ENCODE data around the gene BICC1.
A peak's percentile ranks its signal among the peaks of the same experiment; 100 is the strongest.

BICC1 gene

DNA sequence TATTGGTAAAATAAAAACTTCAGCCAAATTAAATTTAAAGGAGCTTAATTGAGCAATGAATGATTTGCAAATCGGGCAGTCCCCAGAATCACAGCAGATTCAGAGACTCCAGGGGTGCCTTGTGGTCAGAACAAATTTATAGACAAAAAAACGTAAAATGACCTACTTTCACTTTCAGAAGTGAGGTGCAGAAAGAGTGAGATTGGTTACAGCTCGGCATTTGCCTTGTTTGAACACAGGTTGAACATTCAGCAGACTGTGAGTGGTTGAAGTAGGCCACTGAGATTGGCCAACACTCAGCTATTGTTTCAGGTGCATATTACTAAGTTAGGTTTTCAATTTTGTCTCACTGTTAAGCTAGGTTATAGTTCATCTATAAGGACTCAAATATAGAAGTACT, 153.4 kb downstream of the BICC1 start:
- H3K27ac ChIP-seq (ENCODE audit: poor library complexity, severe bottlenecking) = peak overlapping the region; percentile 44

DNA sequence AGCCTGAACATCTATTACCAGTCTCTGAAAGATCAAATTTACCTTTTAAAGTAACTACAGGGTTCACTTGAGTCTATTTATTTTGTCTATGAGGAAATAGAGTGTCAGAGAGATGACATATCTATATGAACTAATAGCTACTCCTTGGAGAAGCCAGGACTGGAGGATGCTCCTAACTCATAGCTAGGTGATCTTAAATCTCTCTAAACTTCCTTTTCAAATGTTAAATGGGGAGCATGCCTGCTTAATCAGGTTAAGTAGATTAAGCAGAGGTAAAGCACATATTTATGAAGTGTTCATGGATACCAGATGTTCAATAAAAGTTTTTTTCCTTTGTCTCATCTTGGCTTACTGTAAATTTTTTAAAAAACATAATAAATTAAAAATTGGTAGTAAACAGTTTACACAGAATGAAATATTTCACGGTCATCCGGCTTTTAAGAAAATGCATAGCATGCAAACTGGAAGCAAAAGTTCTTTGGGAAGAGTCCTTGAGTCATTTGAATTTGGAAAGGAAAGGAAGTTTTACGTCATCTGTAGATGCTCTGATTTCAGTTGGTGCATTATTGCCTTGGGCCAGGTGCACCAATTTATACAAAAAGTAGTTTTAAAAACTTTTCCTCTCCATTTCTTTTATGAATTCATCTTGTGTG, 155.1 kb downstream of the BICC1 start:
- DNase-seq (ENCODE audit: low spot score) (no peak), ATAC-seq (ENCODE audit: low read depth) (no peak)
- H3K4me1 ChIP-seq (ENCODE audit: insufficient read depth, poor library complexity, severe bottlenecking) = peaks cover 7% of the 10 kb centered on the region
- H3K27me3 ChIP-seq (ENCODE audit: insufficient read depth, poor library complexity, severe bottlenecking) = no peaks in the 10 kb centered on the region
- TF ChIP-seq, protein P1, sequence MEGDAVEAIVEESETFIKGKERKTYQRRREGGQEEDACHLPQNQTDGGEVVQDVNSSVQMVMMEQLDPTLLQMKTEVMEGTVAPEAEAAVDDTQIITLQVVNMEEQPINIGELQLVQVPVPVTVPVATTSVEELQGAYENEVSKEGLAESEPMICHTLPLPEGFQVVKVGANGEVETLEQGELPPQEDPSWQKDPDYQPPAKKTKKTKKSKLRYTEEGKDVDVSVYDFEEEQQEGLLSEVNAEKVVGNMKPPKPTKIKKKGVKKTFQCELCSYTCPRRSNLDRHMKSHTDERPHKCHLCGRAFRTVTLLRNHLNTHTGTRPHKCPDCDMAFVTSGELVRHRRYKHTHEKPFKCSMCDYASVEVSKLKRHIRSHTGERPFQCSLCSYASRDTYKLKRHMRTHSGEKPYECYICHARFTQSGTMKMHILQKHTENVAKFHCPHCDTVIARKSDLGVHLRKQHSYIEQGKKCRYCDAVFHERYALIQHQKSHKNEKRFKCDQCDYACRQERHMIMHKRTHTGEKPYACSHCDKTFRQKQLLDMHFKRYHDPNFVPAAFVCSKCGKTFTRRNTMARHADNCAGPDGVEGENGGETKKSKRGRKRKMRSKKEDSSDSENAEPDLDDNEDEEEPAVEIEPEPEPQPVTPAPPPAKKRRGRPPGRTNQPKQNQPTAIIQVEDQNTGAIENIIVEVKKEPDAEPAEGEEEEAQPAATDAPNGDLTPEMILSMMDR (IDR thresholded peaks at IDR 0.05; ENCODE audit: poor library complexity, severe bottlenecking) = no peak
- peaks cover 7% of the 10 kb centered on the region for H3K9me3 ChIP-seq (ENCODE audit: severe bottlenecking)
- H3K27ac ChIP-seq (ENCODE audit: poor library complexity, severe bottlenecking) = no peak overlapping the region
- no peak overlapping the region for H3K4me3 ChIP-seq (ENCODE audit: severe bottlenecking)
- no peaks in the 10 kb centered on the region for H3K36me3 ChIP-seq (ENCODE audit: low read depth)

More for the DNA sequence above, 153.4 kb downstream of the BICC1 start:
- peak overlapping the region; percentile 33 for H3K4me3 ChIP-seq (ENCODE audit: severe bottlenecking)
- DNase-seq (ENCODE audit: low spot score) = no peak
- H3K27me3 ChIP-seq (ENCODE audit: insufficient read depth, poor library complexity, severe bottlenecking) = no peaks in the 10 kb centered on the region
- H3K9me3 ChIP-seq (ENCODE audit: severe bottlenecking) = peaks cover 7% of the 10 kb centered on the region
- peak; percentile 80 for ATAC-seq (ENCODE audit: low read depth)
- peaks cover 23% of the 10 kb centered on the region for H3K4me1 ChIP-seq (ENCODE audit: insufficient read depth, poor library complexity, severe bottlenecking)
- TF ChIP-seq, protein P1 (IDR thresholded peaks at IDR 0.05; ENCODE audit: poor library complexity, severe bottlenecking) = no peak
- no peaks in the 10 kb centered on the region for H3K36me3 ChIP-seq (ENCODE audit: low read depth)

DNA sequence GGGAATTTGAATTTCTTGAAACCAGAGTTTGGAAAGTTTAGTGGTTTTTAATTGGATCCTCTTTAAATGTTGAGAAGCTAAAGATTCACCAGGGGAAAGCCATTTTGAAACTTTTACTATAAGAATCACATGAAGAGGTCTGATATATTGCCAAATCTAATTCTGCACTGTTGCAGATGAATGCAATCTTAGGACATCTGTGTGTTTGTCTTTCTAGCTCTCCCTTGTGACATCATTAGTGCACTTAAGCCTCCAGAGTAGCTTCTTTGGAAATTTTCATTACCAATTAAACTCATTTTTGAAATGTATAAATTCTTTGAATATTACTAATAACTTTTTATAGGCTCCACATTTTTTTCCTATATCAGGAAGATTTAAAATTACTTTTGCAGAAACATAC, 160.2 kb downstream of the BICC1 start:
- Histone ChIP-seq H3K36me3 (ENCODE audit: low read depth) (no peaks in the 10 kb centered on the region), H3K27ac (ENCODE audit: poor library complexity, severe bottlenecking) (no peak overlapping the region), H3K4me1 (ENCODE audit: insufficient read depth, poor library complexity, severe bottlenecking) (no peaks in the 10 kb centered on the region), H3K9me3 (ENCODE audit: severe bottlenecking) (no peaks in the 10 kb centered on the region), H3K27me3 (ENCODE audit: insufficient read depth, poor library complexity, severe bottlenecking) (no peaks in the 10 kb centered on the region), H3K4me3 (ENCODE audit: severe bottlenecking) (no peak overlapping the region)
- ATAC-seq (ENCODE audit: low read depth) = no peak
- no peak for DNase-seq (ENCODE audit: low spot score)
- TF ChIP-seq, protein P1 (IDR thresholded peaks at IDR 0.05; ENCODE audit: poor library complexity, severe bottlenecking) = no peak

DNA sequence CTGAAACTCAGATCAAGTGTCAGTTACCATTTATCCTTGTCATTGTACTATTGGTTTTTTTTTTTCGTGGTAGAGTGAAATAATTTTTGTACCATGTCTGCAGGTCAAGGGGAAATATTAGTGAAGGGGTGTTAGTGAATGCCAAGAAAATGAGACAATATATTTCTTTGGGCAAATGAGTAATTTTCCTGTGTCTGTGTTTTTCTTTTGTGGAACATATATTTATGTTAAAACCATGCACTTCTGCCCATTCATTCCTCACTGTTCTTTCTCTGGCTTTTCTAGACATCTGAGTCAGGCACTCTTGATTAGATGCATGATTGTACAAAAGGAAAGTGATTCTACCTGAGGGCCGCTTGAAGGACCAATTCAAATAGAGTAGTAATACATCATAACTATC, 161.6 kb downstream of the BICC1 start:
- Histone ChIP-seq H3K27ac (ENCODE audit: poor library complexity, severe bottlenecking) (peak overlapping the region; percentile 7), H3K4me3 (ENCODE audit: severe bottlenecking) (no peak overlapping the region), H3K4me1 (ENCODE audit: insufficient read depth, poor library complexity, severe bottlenecking) (no peaks in the 10 kb centered on the region), H3K9me3 (ENCODE audit: severe bottlenecking) (no peaks in the 10 kb centered on the region), H3K36me3 (ENCODE audit: low read depth) (no peaks in the 10 kb centered on the region), H3K27me3 (ENCODE audit: insufficient read depth, poor library complexity, severe bottlenecking) (no peaks in the 10 kb centered on the region)
- TF ChIP-seq, protein P1 (IDR thresholded peaks at IDR 0.05; ENCODE audit: poor library complexity, severe bottlenecking) = no peak
- ATAC-seq (ENCODE audit: low read depth) (no peak), DNase-seq (ENCODE audit: low spot score) (no peak)

DNA sequence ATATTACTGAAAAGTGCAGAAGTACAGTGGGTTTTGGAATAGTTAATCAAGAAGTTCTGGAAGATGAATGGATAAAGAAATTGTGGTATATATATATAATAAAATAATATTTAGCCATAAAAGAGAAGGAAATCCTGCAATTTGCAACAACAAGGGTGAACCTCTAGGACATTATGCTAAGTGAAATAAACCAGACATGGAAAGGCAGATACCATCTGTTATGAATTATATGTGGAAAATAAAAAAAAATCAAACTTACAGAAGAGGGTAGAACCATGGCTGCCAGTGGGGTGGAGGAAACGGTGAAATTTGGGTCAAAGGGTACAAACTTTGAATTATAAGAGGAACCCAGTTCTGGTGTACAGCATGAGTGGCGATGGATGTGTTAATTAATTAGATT, 162.6 kb downstream of the BICC1 start:
- H3K4me1 ChIP-seq (ENCODE audit: insufficient read depth, poor library complexity, severe bottlenecking) = no peaks in the 10 kb centered on the region
- H3K9me3 ChIP-seq (ENCODE audit: severe bottlenecking) = no peaks in the 10 kb centered on the region
- H3K4me3 ChIP-seq (ENCODE audit: severe bottlenecking) = no peak overlapping the region
- ATAC-seq (ENCODE audit: low read depth) (no peak), DNase-seq (ENCODE audit: low spot score) (no peak)
- TF ChIP-seq, protein P1 (IDR thresholded peaks at IDR 0.05; ENCODE audit: poor library complexity, severe bottlenecking) = no peak
- H3K36me3 ChIP-seq (ENCODE audit: low read depth) = no peaks in the 10 kb centered on the region
- H3K27me3 ChIP-seq (ENCODE audit: insufficient read depth, poor library complexity, severe bottlenecking) = no peaks in the 10 kb centered on the region
- no peak overlapping the region for H3K27ac ChIP-seq (ENCODE audit: poor library complexity, severe bottlenecking)
